Transverse colon (tissue), 4 donors: ENCODE data around the gene CCDC112.

Experiments
- EP300 ChIP-seq: sonication (generic); formaldehyde crosslinking; IDR thresholded peaks from one replicate; pipeline ENCODE4 v1.6.1; 2017; ENCODE audit warnings: antibody characterized with exemption, low read depth
- POLR2A ChIP-seq: fragments of 450-650 bp; IDR thresholded peaks from one replicate; pipeline ENCODE4 v1.6.1; 2016; ENCODE audit warnings: antibody characterized with exemption, mild to moderate bottlenecking, moderate library complexity
- POLR2AphosphoS5 ChIP-seq, 3 donors: sonication (generic); formaldehyde crosslinking; IDR thresholded peaks; one replicate each; pipeline ENCODE4 v1.6.1; 2016; ENCODE audit warnings: antibody characterized with exemption in 3 of 3
- TF ChIP-seq, protein P1 (sequence below), 5 experiments: fragments of 200-600 bp in 3 of 5; fragments of 450-650 bp in 2 of 5; sonication (generic) in 3 of 5; IDR thresholded peaks; 1 replicate in 2 of 5; 2 replicates in 3 of 5; pipeline ENCODE4 v1.5.1; 2016 to 2017; ENCODE audit warnings: antibody characterized with exemption in 5 of 5, inconsistent platforms in 3 of 5, mild to moderate bottlenecking in 2 of 5, moderate library complexity in 1 of 5

DNA sequence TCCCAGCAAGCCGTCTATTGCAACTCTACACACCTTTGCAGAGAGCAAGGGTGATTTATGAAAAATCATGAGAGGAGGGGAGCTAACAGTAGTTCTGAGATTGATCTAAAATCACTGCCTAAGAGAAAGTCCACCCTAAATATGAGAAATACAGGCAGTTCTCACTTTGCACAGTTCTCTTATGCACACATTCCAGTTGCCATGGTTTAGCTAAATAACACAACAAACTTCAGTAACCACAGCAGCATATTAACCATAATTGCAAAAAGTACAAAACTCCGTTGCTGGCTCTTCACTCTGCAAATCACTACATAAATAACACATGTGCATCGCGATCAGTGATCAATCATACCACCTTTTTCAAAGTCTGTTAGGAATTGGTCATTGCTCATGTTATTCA lies 64.9 kb downstream of the CCDC112 start:
- no peak for TF ChIP-seq POLR2A
- TF ChIP-seq, protein P1, sequence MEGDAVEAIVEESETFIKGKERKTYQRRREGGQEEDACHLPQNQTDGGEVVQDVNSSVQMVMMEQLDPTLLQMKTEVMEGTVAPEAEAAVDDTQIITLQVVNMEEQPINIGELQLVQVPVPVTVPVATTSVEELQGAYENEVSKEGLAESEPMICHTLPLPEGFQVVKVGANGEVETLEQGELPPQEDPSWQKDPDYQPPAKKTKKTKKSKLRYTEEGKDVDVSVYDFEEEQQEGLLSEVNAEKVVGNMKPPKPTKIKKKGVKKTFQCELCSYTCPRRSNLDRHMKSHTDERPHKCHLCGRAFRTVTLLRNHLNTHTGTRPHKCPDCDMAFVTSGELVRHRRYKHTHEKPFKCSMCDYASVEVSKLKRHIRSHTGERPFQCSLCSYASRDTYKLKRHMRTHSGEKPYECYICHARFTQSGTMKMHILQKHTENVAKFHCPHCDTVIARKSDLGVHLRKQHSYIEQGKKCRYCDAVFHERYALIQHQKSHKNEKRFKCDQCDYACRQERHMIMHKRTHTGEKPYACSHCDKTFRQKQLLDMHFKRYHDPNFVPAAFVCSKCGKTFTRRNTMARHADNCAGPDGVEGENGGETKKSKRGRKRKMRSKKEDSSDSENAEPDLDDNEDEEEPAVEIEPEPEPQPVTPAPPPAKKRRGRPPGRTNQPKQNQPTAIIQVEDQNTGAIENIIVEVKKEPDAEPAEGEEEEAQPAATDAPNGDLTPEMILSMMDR (IDR thresholded peaks at IDR 0.05) = no peak
- no peak for TF ChIP-seq POLR2AphosphoS5 (IDR thresholded peaks at IDR 0.05)
- no peak for TF ChIP-seq EP300
